H9 (cell line): ENCODE measurements around the gene GCAT. TPM values are rescaled to one million over a fixed set of nuclear protein-coding genes. Genes with fewer than 3 reads are reported as not detected.

ENCODE experiments used
- DNase-seq: peaks from one replicate; pipeline ENCODE4 v3.0.0-alpha.2; 2017
- H2AFZ ChIP-seq: one replicate; pipeline ENCODE4 v1.6.1; 2013; ENCODE audit warnings: mild to moderate bottlenecking, low read length, control low read depth, moderate library complexity
- H2AK5ac ChIP-seq: 2 replicates; pipeline ENCODE4 v1.6.1; 2013; ENCODE audit warnings: low read length, control low read depth, mixed read lengths; ENCODE audit not compliant: insufficient read length
- H2BK120ac ChIP-seq: one replicate; pipeline ENCODE4 v1.6.1; 2013; ENCODE audit warnings: low read depth, mild to moderate bottlenecking, low read length, control low read depth, inconsistent platforms; ENCODE audit not compliant: poor library complexity, severe bottlenecking
- H2BK12ac ChIP-seq: 2 replicates; pipeline ENCODE4 v1.6.1; 2013; ENCODE audit warnings: low read length, control low read depth, mixed read lengths, low read depth; ENCODE audit not compliant: insufficient read length
- H2BK15ac ChIP-seq: 2 replicates; pipeline ENCODE4 v1.6.1; 2013; ENCODE audit warnings: low read depth, low read length, control low read depth
- H2BK20ac ChIP-seq: one replicate; pipeline ENCODE4 v1.6.1; 2013; ENCODE audit warnings: low read depth, mild to moderate bottlenecking, low read length, control low read depth, inconsistent platforms; ENCODE audit not compliant: poor library complexity, severe bottlenecking
- H2BK5ac ChIP-seq: 2 replicates; pipeline ENCODE4 v1.6.1; 2013; ENCODE audit warnings: low read length, control low read depth, mixed read lengths; ENCODE audit not compliant: insufficient read length
- H3K14ac ChIP-seq: 2 replicates; pipeline ENCODE4 v1.6.1; 2013; ENCODE audit warnings: low read length, control low read depth; ENCODE audit not compliant: insufficient read depth
- H3K18ac ChIP-seq: 2 replicates; pipeline ENCODE4 v1.6.1; 2013; ENCODE audit warnings: low read depth, mild to moderate bottlenecking, mixed read lengths, low read length, control low read depth; ENCODE audit not compliant: insufficient read length
- H3K23ac ChIP-seq: 2 replicates; pipeline ENCODE4 v1.6.1; 2013; ENCODE audit warnings: low read length, control low read depth, mixed read lengths, low read depth; ENCODE audit not compliant: insufficient read length
- H3K23me2 ChIP-seq: 2 replicates; pipeline ENCODE4 v1.6.1; 2013; ENCODE audit warnings: low read depth, mild to moderate bottlenecking, mixed read lengths, low read length, control low read depth; ENCODE audit not compliant: insufficient read length, poor library complexity, severe bottlenecking
- H3K27ac ChIP-seq: 2 replicates; pipeline ENCODE4 v1.5.1; 2013; ENCODE audit warnings: low read length, control low read depth, mixed read lengths, low read depth; ENCODE audit not compliant: insufficient read length
- H3K27me3 ChIP-seq: 2 replicates; pipeline ENCODE4 v1.6.1; 2013; ENCODE audit warnings: low read length, control low read depth, inconsistent platforms; ENCODE audit not compliant: insufficient read depth
- H3K4ac ChIP-seq: 2 replicates; pipeline ENCODE4 v1.6.1; 2013; ENCODE audit warnings: low read depth, mild to moderate bottlenecking, control low read depth, inconsistent platforms, low read length, moderate library complexity
- H3K4me1 ChIP-seq: 2 replicates; pipeline ENCODE4 v1.6.1; 2013; ENCODE audit warnings: low read length, control low read depth, inconsistent platforms; ENCODE audit not compliant: insufficient read depth
- H3K4me2 ChIP-seq: 2 replicates; pipeline ENCODE4 v1.6.1; 2013; ENCODE audit warnings: low read length, control low read depth, mixed read lengths; ENCODE audit not compliant: insufficient read length, insufficient read depth
- H3K56ac ChIP-seq: 2 replicates; pipeline ENCODE4 v1.6.1; 2013; ENCODE audit warnings: low read depth, mild to moderate bottlenecking, mixed read lengths, low read length, control low read depth; ENCODE audit not compliant: insufficient read length
- H3K79me1 ChIP-seq: 2 replicates; pipeline ENCODE4 v1.6.1; 2013; ENCODE audit warnings: low read depth, mild to moderate bottlenecking, moderate library complexity, low read length, control low read depth, inconsistent platforms; ENCODE audit not compliant: insufficient read depth, poor library complexity, severe bottlenecking
- H3K79me2 ChIP-seq: 2 replicates; pipeline ENCODE4 v1.6.1; 2013; ENCODE audit warnings: low read length, control low read depth, inconsistent platforms; ENCODE audit not compliant: insufficient read depth
- H3K9ac ChIP-seq: 2 replicates; pipeline ENCODE4 v1.6.1; 2013; ENCODE audit warnings: low read length, control low read depth, mixed read lengths; ENCODE audit not compliant: insufficient read length; ENCODE audit errors: extremely low read depth
- H3K9me3 ChIP-seq: one replicate; pipeline ENCODE4 v1.6.1; 2013; ENCODE audit warnings: low read depth, low read length, inconsistent platforms; ENCODE audit not compliant: control insufficient read depth
- H3T11ph ChIP-seq: one replicate; pipeline ENCODE4 v1.6.1; 2013; ENCODE audit warnings: mild to moderate bottlenecking, low read length, control low read depth, inconsistent platforms
- H4K20me1 ChIP-seq: one replicate; pipeline ENCODE4 v1.6.1; 2013; ENCODE audit not compliant: control insufficient read depth, insufficient read length, insufficient read depth
- H4K5ac ChIP-seq: 2 replicates; pipeline ENCODE4 v1.6.1; 2013; ENCODE audit warnings: low read depth, mild to moderate bottlenecking, mixed read lengths, low read length, control low read depth; ENCODE audit not compliant: insufficient read length
- H4K8ac ChIP-seq: replicated peaks from 2 replicates; pipeline ENCODE4 v1.6.1; 2013; ENCODE audit warnings: low read length, control low read depth, mixed read lengths, low read depth; ENCODE audit not compliant: insufficient read length
- H4K91ac ChIP-seq: 2 replicates; pipeline ENCODE4 v1.6.1; 2013; ENCODE audit warnings: low read depth, mild to moderate bottlenecking, moderate library complexity, mixed read lengths, low read length, control low read depth; ENCODE audit not compliant: insufficient read length
- H3K27ac Mint-ChIP-seq, 3 experiments: 2 replicates in 2 of 3; 3 replicates in 1 of 3; pipeline ENCODE4 v1.8.0; 2020 to 2021; ENCODE audit warnings: mixed read lengths in 3 of 3, mild to moderate bottlenecking in 1 of 3, moderate library complexity in 1 of 3
- H3K27me3 Mint-ChIP-seq: 2 replicates; pipeline ENCODE4 v1.8.0; 2021; ENCODE audit warnings: low read depth, mild to moderate bottlenecking, moderate library complexity, mixed read lengths
- H3K36me3 Mint-ChIP-seq, 3 experiments: 2 replicates in 2 of 3; 3 replicates in 1 of 3; pipeline ENCODE4 v1.8.0; 2020 to 2021; ENCODE audit warnings: low read depth in 3 of 3, mixed read lengths in 3 of 3; ENCODE audit not compliant: insufficient read depth in 1 of 3
- H3K4me1 Mint-ChIP-seq, 2 experiments: 2 replicates each; pipeline ENCODE4 v1.8.0; 2020; ENCODE audit warnings: mixed read lengths in 2 of 2
- H3K4me3 Mint-ChIP-seq, 2 experiments: 2 replicates in 1 of 2; 3 replicates in 1 of 2; pipeline ENCODE4 v1.8.0; 2020 to 2021; ENCODE audit warnings: mild to moderate bottlenecking in 2 of 2, mixed read lengths in 2 of 2, moderate library complexity in 1 of 2
- H3K9me3 Mint-ChIP-seq, 2 experiments: 2 replicates in 1 of 2; 3 replicates in 1 of 2; pipeline ENCODE4 v1.8.0; 2020; ENCODE audit warnings: mild to moderate bottlenecking in 2 of 2, mixed read lengths in 2 of 2, moderate library complexity in 1 of 2
- WGBS: extraction: QIAGEN DNeasy Blood & Tissue Kit; methylation state at CpG from one replicate; pipeline ENCODE4 v1.1.7; 2013; ENCODE audit warnings: missing lambda C conversion rate, low lambda C conversion rate, mixed read lengths; ENCODE audit not compliant: insufficient read length; ENCODE audit errors: extremely low coverage; 5-methylcytosine and 5-hydroxymethylcytosine counted together
- total RNA-seq: library from RNA; stranded (reverse); gene quantifications from 2 replicates; pipeline ENCODE4 v1.2.1, GENCODE V29; 2021
- TF ChIP-seq, protein P1 (sequence below): fragments of 200-600 bp; sonication (generic); conservative IDR thresholded peaks from 3 replicates; pipeline ENCODE4 v1.8.0; 2021; ENCODE audit warnings: antibody characterized with exemption, mild to moderate bottlenecking

GCAT gene
- total RNA-seq, 1 experiment from 2014 or later, result 26.9 TPM

DNA sequence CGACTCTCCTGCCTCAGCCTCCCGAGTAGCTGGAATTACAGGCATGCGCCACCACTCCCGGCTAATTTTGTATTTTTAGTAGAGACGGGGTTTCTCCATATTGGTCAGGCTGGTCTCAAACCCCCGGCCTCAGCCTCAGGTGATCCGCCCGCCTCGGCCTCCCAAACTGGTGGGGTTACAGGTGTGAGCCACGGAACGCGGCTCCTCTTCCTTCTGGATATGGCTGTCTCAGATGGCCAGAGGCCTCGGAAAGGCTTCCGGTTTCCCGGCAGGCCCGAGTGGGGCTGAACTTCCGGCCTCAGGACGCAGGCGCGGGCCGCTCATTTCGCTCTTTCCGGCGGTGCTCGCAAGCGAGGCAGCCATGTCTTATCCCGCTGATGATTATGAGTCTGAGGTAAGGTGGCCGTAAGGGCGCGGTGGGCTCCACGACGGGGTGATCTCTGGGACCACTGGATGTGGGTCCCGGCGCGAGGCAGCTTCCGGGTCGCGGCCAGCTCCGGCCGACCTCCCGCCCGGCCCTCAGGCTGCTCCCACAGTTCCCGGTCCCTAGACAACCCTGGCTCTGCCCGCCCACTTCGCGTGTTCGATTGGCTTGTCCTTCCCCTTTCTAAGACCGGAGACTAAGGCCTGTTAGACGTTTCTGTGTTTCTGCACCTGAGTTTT, 41.5 kb downstream of the GCAT start, which contains the start of gene EIF3L:
TSS of gene EIF3L (plus strand) at position 331 of the 663 bp plus-strand sequence. CDS start at position 362, 31 bp downstream.
- Histone ChIP-seq H2AK5ac (no peak within 1 kb of the TSS), H3K4me2 (peak within 1 kb of the TSS; percentile 100), H4K5ac (no peak within 1 kb of the TSS), H3K4me1 (no peaks in the 10 kb centered on the region), H2BK20ac (no peak within 1 kb of the TSS), H3T11ph (peak within 1 kb of the TSS; percentile 90), H3K14ac (peak within 1 kb of the TSS; percentile 98), H3K27me3 (0 out of 2 replicates have a peak, but pooled peaks cover 2% of the 10 kb centered on the region), H3K18ac (peak within 1 kb of the TSS; percentile 76), H3K23ac (peak within 1 kb of the TSS; percentile 24), H3K9me3 (no peaks in the 10 kb centered on the region), H3K79me2 (peaks cover 10% of the 10 kb centered on the region), H3K4ac (peak within 1 kb of the TSS; percentile 90), H3K79me1 (peaks cover 16% of the 10 kb centered on the region), H3K23me2 (peaks cover 6% of the 10 kb centered on the region), H2BK120ac (no peak within 1 kb of the TSS), H4K91ac (no peak within 1 kb of the TSS), H3K56ac (no peak within 1 kb of the TSS), H4K20me1 (no peaks in the 10 kb centered on the region), H3K27ac (peak within 1 kb of the TSS; percentile 90), H2BK5ac (peak within 1 kb of the TSS; percentile 30), H4K8ac (no peak within 1 kb of the TSS), H2BK12ac (no peak within 1 kb of the TSS), H2AFZ (no peak within 1 kb of the TSS), H2BK15ac (no peak within 1 kb of the TSS), H3K9ac (peak within 1 kb of the TSS; percentile 98)
- peak; percentile 92 for DNase-seq
- H3K4me1 Mint-ChIP-seq, result peaks cover 11 to 25% of the 10 kb centered on the region in 2 experiments
- TF ChIP-seq, protein P1, sequence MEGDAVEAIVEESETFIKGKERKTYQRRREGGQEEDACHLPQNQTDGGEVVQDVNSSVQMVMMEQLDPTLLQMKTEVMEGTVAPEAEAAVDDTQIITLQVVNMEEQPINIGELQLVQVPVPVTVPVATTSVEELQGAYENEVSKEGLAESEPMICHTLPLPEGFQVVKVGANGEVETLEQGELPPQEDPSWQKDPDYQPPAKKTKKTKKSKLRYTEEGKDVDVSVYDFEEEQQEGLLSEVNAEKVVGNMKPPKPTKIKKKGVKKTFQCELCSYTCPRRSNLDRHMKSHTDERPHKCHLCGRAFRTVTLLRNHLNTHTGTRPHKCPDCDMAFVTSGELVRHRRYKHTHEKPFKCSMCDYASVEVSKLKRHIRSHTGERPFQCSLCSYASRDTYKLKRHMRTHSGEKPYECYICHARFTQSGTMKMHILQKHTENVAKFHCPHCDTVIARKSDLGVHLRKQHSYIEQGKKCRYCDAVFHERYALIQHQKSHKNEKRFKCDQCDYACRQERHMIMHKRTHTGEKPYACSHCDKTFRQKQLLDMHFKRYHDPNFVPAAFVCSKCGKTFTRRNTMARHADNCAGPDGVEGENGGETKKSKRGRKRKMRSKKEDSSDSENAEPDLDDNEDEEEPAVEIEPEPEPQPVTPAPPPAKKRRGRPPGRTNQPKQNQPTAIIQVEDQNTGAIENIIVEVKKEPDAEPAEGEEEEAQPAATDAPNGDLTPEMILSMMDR, result no peak
- WGBS, result no CpG with 5 or more reads among the region's 49 CpGs
- peaks cover 38 to 46% (median 41%) of the 10 kb centered on the region in 3 experiments; a peak in 6 of 7 replicates for H3K36me3 Mint-ChIP-seq
- H3K4me3 Mint-ChIP-seq, result peak within 1 kb of the TSS; percentile 91 to 93
- H3K27ac Mint-ChIP-seq, result peak within 1 kb of the TSS; percentile 97 to 100 (median 97)
- H3K27me3 Mint-ChIP-seq, result no peaks in the 10 kb centered on the region
- H3K9me3 Mint-ChIP-seq, result no peaks in the 10 kb centered on the region
